BJ (cell line): ENCODE results near the gene HBM. TPM values are rescaled to one million over a fixed set of nuclear protein-coding genes. Genes with fewer than 3 reads are reported as not detected.
"Not testable (repeated sequence)": the region's sequence is repeated elsewhere in the genome, so short reads cannot be mapped to it uniquely, and the experiment has no call there.

Experiments used
- CTCF ChIA-PET: fragments of 350-600 bp; formaldehyde crosslinking; extraction: SDS; loops from one replicate; lab custom pipeline; 2021; ENCODE audit warnings: antibody characterized with exemption, inconsistent platforms; lab: Yijun Ruan, JAX
- POLR2A ChIA-PET: fragments of 300-600 bp; sonication (Branson Sonifier 250); formaldehyde crosslinking; extraction: SDS; loops from one replicate; lab custom pipeline; 2021; ENCODE audit warnings: antibody characterized with exemption; lab: Charles Lee
- DNase-seq: peaks from one replicate; pipeline ENCODE4 v3.0.0-alpha.2; 2011; ENCODE audit warnings: low read depth
- H3K27me3 ChIP-seq: 2 replicates; pipeline ENCODE4 v1.6.0; 2011; ENCODE audit warnings: low read length; ENCODE audit not compliant: control insufficient read depth, insufficient read depth
- H3K36me3 ChIP-seq: 2 replicates; pipeline ENCODE4 v1.5.1; 2011; ENCODE audit warnings: low read length; ENCODE audit not compliant: control insufficient read depth, insufficient read depth
- H3K4me3 ChIP-seq: 2 replicates; pipeline ENCODE4 v1.5.1; 2011; ENCODE audit warnings: low read depth, mild to moderate bottlenecking, control low read depth, low read length
- polyA plus RNA-seq: library from polyadenylated mRNA; depleted of rRNA; stranded (reverse); fragments of >200 nt; gene quantifications from 2 replicates; pipeline ENCODE4 v1.2.3, GENCODE V29; 2011
- TF ChIP-seq, protein P1 (sequence below): IDR thresholded peaks from 2 replicates; pipeline ENCODE4 v1.5.1; 2011; ENCODE audit warnings: low read depth, mild to moderate bottlenecking, control low read depth, inconsistent platforms, low read length, moderate library complexity; ENCODE audit not compliant: insufficient read depth

Gene HBM
- polyA plus RNA-seq, 1 experiment = not detected

DNA sequence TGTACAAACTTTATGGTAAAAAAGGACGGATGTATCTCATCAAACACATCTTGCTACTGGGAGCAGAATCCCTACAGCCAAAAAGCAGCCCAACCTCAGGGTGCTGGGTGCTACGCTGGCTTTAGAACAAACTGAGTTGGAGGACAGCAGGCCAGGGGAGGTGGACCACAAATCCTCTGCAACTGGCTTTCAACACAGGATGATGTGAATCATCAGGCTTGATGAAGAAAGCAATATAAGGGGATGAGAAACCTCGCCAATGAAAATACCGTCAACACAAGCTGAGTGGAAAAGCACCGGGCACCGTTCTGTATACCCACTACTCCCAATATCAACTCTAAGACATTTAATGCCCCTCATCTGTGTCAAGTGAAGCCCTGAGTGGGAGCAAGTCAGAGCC is 28.7 kb downstream of the HBM start:
- no peak overlapping the region for H3K4me3 ChIP-seq
- no peak for DNase-seq
- peaks cover 43% of the 10 kb centered on the region for H3K36me3 ChIP-seq
- ChIA-PET CTCF (interaction anchor here (1.3 kb wide), 1 partner anchor 87 kb away, joined by 5 read pairs; no protein-coding TSS in a partner anchor), POLR2A (no interaction called here)
- no peaks in the 10 kb centered on the region for H3K27me3 ChIP-seq
- TF ChIP-seq, protein P1, sequence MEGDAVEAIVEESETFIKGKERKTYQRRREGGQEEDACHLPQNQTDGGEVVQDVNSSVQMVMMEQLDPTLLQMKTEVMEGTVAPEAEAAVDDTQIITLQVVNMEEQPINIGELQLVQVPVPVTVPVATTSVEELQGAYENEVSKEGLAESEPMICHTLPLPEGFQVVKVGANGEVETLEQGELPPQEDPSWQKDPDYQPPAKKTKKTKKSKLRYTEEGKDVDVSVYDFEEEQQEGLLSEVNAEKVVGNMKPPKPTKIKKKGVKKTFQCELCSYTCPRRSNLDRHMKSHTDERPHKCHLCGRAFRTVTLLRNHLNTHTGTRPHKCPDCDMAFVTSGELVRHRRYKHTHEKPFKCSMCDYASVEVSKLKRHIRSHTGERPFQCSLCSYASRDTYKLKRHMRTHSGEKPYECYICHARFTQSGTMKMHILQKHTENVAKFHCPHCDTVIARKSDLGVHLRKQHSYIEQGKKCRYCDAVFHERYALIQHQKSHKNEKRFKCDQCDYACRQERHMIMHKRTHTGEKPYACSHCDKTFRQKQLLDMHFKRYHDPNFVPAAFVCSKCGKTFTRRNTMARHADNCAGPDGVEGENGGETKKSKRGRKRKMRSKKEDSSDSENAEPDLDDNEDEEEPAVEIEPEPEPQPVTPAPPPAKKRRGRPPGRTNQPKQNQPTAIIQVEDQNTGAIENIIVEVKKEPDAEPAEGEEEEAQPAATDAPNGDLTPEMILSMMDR = no peak

DNA sequence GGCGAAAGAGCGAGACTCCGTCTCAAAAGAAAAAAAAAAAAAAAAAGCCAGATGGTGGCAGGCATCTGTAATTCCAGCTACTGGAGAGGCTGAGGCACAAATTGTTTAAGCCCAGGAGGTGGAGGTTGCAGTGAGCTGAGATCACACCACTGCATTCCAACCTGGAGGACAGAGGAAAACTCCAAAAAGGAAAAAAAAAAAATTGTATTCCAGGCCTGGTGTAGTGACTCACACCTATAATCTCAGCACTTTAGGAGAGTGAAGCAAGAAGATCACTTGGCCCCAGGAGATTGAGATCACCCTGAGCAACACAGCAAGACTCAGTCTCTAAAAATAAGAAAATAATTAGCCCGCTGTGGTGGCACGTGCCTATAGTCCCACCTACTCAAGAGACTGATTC is 34.6 kb downstream of the HBM start:
- ChIA-PET POLR2A (interaction anchor here (0.6 kb wide), 1 partner anchor 20 kb away, joined by 13 read pairs; no protein-coding TSS in a partner anchor), CTCF (no interaction called here)
- Histone ChIP-seq H3K36me3 (peaks cover 18% of the 10 kb centered on the region), H3K27me3 (no peaks in the 10 kb centered on the region), H3K4me3 (no peak overlapping the region)
- TF ChIP-seq, protein P1 = no peak
- peak; percentile 52 for DNase-seq

DNA sequence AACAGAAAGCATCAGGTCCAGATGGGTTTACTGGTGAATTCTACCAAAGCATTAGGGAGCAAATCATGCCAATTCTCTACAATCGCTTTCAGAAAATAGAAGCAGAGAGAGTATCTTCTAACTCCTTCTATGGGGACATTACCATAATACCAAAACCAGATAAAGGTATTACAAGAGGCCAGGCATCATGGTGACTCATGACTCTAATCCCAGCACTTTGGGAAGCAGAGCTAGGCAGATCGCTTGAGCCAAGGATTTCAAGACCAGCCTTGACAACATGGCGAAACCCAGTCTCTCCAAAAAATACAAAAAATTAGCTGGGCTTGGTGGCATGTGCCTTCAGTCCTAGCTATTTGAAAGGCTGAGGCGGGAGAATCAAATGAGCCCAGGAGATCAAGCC is 37.5 kb downstream of the HBM start:
- DNase-seq = no peak
- H3K4me3 ChIP-seq = no peak overlapping the region
- peaks cover 15% of the 10 kb centered on the region for H3K36me3 ChIP-seq
- no peaks in the 10 kb centered on the region for H3K27me3 ChIP-seq
- CTCF ChIA-PET = interaction anchor here (0.9 kb wide), 1 partner anchor 14 kb away, joined by 3 read pairs; no protein-coding TSS in a partner anchor
- TF ChIP-seq, protein P1 = no peak
- POLR2A ChIA-PET = no interaction called here

DNA sequence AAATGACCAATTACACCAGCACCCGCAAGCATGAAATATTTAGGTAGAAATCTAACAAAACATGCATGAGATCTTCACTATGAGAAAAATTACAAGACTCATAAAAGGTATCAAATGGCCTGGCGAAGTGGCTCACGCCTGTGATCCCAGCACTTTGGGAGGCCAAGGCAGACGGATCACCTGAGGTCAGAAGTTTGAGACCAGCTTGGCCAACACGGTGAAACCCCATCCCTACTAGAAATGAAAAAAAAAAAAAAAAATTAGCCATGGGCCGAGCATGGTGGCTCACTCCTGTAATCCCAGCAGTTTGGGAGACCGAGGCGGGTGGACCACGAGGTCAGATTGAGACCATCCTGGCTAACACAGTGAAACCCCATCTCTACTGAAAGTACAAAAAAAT is 38.3 kb downstream of the HBM start:
- POLR2A ChIA-PET, H3K4me3 ChIP-seq, H3K27me3 ChIP-seq, DNase-seq: not testable (repeated sequence)
- peaks cover 14% of the 10 kb centered on the region for H3K36me3 ChIP-seq
- CTCF ChIA-PET = interaction anchor here (0.8 to 0.9 kb wide), 2 partner anchors 14 to 22 kb away, joined by 3 read pairs; no protein-coding TSS in a partner anchor

DNA sequence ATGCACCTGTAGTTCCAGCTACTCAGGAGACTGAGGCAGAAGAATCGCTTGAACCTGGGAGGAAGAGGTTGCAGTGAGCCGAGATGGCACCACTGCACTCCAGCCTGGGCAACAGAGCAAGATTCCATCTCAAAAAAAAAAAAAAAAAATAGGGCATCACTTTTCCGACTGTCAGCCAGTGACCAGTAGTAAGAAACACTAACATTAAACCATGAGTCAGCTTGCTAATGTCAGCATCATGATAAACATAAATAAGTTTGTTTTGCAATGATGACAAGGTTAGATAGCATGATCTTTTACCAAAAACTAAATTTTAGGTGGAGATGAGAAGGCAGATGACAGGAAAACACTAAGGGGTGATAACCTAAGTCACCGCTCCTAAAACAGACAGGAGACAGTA is 43.6 kb downstream of the HBM start:
- DNase-seq, H3K4me3 ChIP-seq, POLR2A ChIA-PET, H3K27me3 ChIP-seq: not testable (repeated sequence)
- peaks cover 19% of the 10 kb centered on the region for H3K36me3 ChIP-seq
- CTCF ChIA-PET = interaction anchor here (0.7 to 1.3 kb wide), 5 partner anchors 10 to 153 kb away, joined by 3 to 4 read pairs (median 3); partner anchors contain the start of gene HBQ1

DNA sequence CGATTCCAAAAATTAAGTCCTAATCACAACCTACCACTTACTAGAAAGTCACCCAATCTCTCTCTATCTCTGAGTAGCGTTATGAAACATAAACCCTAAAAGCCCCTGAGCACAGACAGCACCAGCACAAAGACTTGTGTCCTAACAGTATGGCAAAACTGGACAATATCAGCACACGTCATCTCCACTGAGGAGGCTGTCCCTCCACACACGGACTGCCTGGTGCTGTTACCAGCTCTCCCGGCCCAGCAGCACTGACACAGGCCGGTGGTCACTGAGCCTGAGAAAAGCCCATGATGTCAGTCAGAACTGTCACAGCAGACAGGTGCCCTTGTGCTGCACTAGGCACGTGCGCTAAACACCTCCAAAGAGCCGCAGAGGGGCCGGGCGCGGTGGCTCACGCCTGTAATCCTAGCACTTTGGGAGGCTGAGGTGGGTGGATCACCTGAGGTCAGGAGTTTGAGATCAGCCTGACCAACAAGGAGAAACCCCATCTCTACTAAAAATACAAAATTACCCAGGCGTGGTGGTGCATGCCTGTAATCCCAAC is 45.9 kb downstream of the HBM start:
- POLR2A ChIA-PET, H3K4me3 ChIP-seq: not testable (repeated sequence)
- CTCF ChIA-PET = interaction anchor here (1.0 kb wide), 1 partner anchor 16 kb away, joined by 4 read pairs; no protein-coding TSS in a partner anchor

More for the DNA sequence above, 45.9 kb downstream of the HBM start:
- H3K36me3 ChIP-seq = peaks cover 19% of the 10 kb centered on the region
- H3K27me3 ChIP-seq, DNase-seq: not testable (repeated sequence)
